GM12878 (cell line): Measurements from ENCODE around the gene EFCAB13.

Experiments used
- CTCF ChIP-seq, 3 experiments: IDR thresholded peaks in 2 of 3; conservative IDR thresholded peaks in 1 of 3; 2 replicates each; pipeline ENCODE4 v1.5.1; 2011; ENCODE audit warnings: low read depth in 3 of 3, low read length in 3 of 3, mild to moderate bottlenecking in 3 of 3, control low read depth in 2 of 3, moderate library complexity in 2 of 3, inconsistent platforms in 1 of 3, mixed read lengths in 1 of 3; ENCODE audit not compliant: control insufficient read depth in 2 of 3, insufficient read depth in 1 of 3; ENCODE audit errors: extremely low read depth in 1 of 3
- MXI1 ChIP-seq: fragments of 150-350 bp; IDR thresholded peaks from 2 replicates; pipeline ENCODE4 v1.6.1; 2011; ENCODE audit warnings: low read depth, mild to moderate bottlenecking, inconsistent platforms, low read length, improper control_type of control experiment
- NR2C2 ChIP-seq: IDR thresholded peaks from 2 replicates; pipeline ENCODE4 v1.6.1; 2011; ENCODE audit warnings: borderline replicate concordance, low read depth; ENCODE audit not compliant: control insufficient read depth, insufficient read length
- NR2F1 ChIP-seq: fragments of 450-650 bp; conservative IDR thresholded peaks from 2 replicates; pipeline ENCODE4 v1.6.1; 2017; ENCODE audit warnings: mild to moderate bottlenecking
- REST ChIP-seq: IDR thresholded peaks from 2 replicates; pipeline ENCODE4 v1.6.1; 2012; ENCODE audit warnings: mild to moderate bottlenecking, low read depth, low read length
- TCF3 ChIP-seq: IDR thresholded peaks from 2 replicates; pipeline ENCODE4 v1.6.1; 2012; ENCODE audit warnings: low read depth, mild to moderate bottlenecking, low read length, borderline replicate concordance; ENCODE audit not compliant: insufficient read depth
- ZBTB33 ChIP-seq: fragments of 450-650 bp; IDR thresholded peaks from 2 replicates; pipeline ENCODE4 v1.6.1; 2017; ENCODE audit warnings: mild to moderate bottlenecking

- TF ChIP-seq REST: no peak
- TF ChIP-seq MXI1: no peak
- no peak for TF ChIP-seq CTCF (IDR thresholded peaks at IDR 0.05 in 2 of 3, conservative IDR thresholded peaks at IDR 0.05 in 1 of 3; ENCODE audit: control insufficient read depth in 2 of 3, extremely low read depth in 1 of 3, insufficient read depth in 1 of 3, low read depth in 3 of 3, low read length in 3 of 3)
- no peak for TF ChIP-seq NR2C2
- no peak for TF ChIP-seq NR2F1
- TF ChIP-seq ZBTB33: no peak
- TF ChIP-seq TCF3: no peak
These were observed 23.0 kb upstream of the EFCAB13 start for GRCh38 chr17:47300718-47301117.
